Astrocyte of the spinal cord (primary cell): ENCODE results near the gene HDAC2.

ENCODE experiments used
- DNase-seq: peaks from one replicate; pipeline ENCODE4 v3.0.0; 2011; ENCODE audit warnings: low read depth, low spot score
- H3K4me3 ChIP-seq: 2 replicates; pipeline ENCODE4 v1.5.1; 2011; ENCODE audit warnings: low read depth, mild to moderate bottlenecking, low read length, moderate library complexity
- in situ Hi-C: cut with HindIII; loops from 2 replicates; pipeline ENCODE4 v1.10.0; 2017; ENCODE audit warnings: low sequenced_read_pairs
- TF ChIP-seq, protein P1 (sequence below): IDR thresholded peaks from 2 replicates; pipeline ENCODE4 v1.5.1; 2012; ENCODE audit warnings: low read depth, mild to moderate bottlenecking, low read length, inconsistent platforms

The HDAC2 gene

DNA sequence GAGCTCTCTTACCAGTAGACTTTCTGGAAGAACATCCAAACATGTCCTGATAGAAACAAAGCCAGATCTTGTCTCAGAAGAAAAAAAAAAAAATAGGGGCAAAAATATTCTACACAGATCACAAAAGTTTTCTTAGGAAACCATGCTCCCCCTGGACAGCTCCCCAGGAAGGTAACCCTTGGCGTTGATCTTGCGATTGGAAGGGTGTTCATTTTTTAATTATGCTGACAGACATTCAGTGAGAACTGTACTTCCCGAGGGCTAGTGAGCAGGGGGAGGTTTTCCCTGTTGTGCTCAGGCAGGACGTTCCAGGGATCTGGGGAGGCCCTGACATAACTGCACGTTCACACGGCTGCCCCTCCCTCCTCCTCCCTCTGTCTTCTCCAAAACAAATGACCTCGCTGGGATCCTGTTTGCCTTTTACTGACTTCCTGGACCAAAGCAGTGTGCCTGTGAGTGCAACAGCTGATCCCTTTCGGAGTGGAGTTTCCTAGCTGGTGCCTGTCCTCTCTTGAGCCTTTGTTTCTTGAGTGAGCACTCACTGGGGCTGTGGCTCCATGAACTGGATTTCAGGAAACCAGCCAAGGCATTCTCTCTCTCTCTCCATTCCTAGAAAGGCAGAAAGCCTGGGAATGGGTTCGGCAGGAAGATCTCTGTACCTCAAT lies 67.2 kb downstream of the HDAC2 start:
- H3K4me3 ChIP-seq: no peak overlapping the region
- in situ Hi-C loops: no loop called here
- TF ChIP-seq, protein P1, sequence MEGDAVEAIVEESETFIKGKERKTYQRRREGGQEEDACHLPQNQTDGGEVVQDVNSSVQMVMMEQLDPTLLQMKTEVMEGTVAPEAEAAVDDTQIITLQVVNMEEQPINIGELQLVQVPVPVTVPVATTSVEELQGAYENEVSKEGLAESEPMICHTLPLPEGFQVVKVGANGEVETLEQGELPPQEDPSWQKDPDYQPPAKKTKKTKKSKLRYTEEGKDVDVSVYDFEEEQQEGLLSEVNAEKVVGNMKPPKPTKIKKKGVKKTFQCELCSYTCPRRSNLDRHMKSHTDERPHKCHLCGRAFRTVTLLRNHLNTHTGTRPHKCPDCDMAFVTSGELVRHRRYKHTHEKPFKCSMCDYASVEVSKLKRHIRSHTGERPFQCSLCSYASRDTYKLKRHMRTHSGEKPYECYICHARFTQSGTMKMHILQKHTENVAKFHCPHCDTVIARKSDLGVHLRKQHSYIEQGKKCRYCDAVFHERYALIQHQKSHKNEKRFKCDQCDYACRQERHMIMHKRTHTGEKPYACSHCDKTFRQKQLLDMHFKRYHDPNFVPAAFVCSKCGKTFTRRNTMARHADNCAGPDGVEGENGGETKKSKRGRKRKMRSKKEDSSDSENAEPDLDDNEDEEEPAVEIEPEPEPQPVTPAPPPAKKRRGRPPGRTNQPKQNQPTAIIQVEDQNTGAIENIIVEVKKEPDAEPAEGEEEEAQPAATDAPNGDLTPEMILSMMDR: no peak

DNA sequence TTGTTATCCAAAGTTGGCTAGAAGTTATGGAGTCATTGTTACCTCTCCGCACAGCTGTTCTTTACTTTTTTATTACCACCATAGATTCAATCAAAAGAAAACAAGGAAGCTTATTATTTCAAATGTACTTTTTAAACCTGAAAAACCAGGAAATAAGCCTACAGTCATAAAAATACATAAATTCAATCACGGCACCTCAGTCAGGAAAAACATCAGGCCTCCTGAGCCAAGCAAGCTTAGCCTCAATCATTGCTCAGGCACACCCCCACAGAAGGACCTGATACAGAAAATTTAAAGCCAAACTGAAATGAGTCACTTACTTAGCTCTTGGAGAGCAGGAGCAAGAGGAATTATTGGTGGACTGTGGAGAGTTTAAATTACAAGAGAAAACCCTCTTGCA lies 69.5 kb downstream of the HDAC2 start:
- peak; percentile 25 for DNase-seq
- no peak overlapping the region for H3K4me3 ChIP-seq
- in situ Hi-C loops: no loop called here
- TF ChIP-seq, protein P1: no peak

More for the DNA sequence above, 67.2 kb downstream of the HDAC2 start:
- DNase-seq: peak; percentile 23

DNA sequence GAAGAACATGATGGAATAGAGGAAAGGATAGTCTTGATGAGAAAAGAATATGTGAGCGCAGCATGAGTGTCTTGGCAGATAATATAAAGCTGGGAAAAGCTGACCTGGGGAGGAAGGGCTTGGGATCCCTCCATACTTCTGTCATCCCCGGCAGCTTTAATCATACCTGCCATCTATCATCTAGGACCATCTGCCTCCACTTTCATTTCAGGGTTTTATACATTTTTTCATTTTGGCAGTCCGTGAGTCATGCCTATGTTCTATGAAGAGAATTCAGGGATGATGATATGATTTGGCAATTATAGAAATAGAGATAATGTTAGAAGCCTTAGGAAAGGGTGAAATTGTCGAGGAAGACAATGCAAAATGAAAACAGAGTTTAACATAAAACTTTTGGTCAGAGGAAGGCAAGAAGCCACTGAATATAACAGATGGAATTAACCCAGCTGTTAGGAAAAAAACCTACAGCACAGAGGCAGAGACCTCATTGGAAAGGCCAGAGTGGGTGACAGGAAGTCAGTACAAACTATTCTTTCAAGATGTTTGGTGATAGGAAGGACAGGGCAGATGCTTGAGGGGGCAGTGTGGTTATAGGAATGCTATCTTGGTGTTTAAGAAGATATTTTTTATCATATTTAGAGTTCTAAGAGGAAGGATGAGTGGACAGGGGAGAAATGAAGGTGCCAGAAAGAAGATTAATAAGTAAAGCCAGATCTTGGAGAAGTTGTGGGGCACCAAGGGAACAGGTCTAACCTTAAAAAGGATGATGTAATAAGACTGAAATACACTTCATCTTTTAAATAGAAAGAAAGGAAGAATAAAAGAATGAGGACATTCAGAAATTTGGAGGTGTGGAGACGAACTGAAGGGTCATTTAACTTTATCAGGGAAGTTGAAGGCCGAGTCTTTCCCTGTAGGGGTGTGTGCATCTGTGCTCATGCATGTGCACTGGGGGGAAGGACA lies 76.0 kb downstream of the HDAC2 start:
- TF ChIP-seq, protein P1: no peak
- no peak for DNase-seq
- H3K4me3 ChIP-seq: no peak overlapping the region
- in situ Hi-C loops: no loop called here

DNA sequence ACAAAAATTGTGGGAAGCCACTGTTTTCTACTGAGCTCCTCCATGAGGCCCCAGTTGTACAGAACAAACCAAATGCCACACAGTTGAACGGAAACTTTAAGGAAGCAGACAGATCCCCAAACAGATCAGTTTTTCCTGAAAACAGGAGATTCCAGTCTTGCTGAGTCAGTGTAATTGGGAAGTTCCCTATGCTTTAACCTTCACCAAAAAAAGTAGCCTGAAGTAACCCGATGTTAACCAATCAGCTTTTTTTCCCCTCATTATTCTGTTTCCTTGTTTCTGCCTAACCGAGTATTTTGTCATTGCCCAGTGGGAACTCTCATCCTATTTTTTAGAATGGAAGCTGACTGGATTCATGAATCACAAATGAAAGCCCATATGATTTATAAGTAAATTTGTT lies 77.1 kb downstream of the HDAC2 start:
- in situ Hi-C loops: no loop called here
- DNase-seq: no peak
- H3K4me3 ChIP-seq: no peak overlapping the region
- TF ChIP-seq, protein P1: no peak

DNA sequence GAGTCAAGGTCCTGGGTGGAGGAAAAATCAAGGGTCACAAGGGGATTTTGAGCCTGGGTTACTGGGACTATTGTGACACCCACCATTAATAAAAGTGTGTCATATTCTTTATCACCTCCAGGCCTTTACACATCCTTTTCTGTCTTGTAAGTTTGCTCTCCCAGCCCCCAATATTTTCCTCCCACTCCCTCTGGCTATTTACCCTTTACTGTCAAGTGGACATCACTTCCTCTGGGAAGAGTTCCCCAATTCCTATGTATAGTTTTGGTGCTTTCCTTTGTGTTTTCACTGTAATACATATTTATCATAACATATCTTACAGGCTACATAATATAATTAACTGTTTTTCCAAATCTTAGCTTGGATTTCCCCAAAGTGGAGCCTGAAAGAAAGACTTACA lies 77.5 kb downstream of the HDAC2 start:
- no peak overlapping the region for H3K4me3 ChIP-seq
- TF ChIP-seq, protein P1: no peak
- in situ Hi-C loops: no loop called here
- DNase-seq: no peak

DNA sequence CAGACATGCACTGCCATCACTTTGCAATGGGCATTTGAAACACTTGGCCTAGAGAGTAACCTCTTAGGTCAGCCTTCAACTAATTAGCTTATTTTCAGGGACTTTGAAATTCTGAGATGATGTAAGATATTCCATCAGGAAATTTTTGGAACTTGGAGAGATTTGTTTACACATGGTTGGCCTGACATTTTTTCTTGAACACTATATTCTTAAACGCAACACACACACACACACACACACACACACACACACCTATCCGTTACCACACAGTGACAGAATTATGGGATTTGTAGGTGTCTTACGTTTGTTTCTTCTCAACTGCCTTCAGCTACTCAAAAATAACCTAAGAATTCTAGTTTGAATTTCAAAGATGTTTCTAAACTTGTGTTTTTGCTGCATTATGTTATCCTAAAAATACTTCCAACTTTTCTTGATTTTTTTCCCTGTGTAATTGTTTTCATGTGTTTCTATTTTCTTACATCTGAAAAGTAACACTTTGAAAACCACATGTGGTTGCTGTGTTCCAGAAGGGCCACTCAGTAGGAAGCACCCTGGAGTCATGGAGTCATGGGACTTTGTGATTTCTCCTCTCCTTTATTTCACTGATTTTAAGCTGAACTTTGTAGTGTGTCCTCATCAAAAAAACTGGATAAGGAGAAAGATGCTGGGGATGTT lies 81.9 kb downstream of the HDAC2 start:
- in situ Hi-C loops: no loop called here
- no peak overlapping the region for H3K4me3 ChIP-seq
- TF ChIP-seq, protein P1: no peak
- DNase-seq: no peak
